Trophoblast cell (in vitro differentiated cells and primary cell): ENCODE measurements around the gene TMC3.
"Not testable (repeated sequence)": the region's sequence is repeated elsewhere in the genome, so short reads cannot be mapped to it uniquely, and the experiment has no call there.

Source experiments
- DNase-seq, 2 donors: peaks; one replicate each; pipeline ENCODE4 v3.0.0-alpha.2; 2016
- H2AFZ ChIP-seq: 2 replicates; pipeline ENCODE4 v1.6.1; 2013; ENCODE audit warnings: low read length, moderate library complexity, mild to moderate bottlenecking; ENCODE audit not compliant: insufficient read depth, poor library complexity
- H2AK5ac ChIP-seq: 2 replicates; pipeline ENCODE4 v1.6.1; 2013; ENCODE audit warnings: mild to moderate bottlenecking, low read length
- H2BK120ac ChIP-seq: 2 replicates; pipeline ENCODE4 v1.6.1; 2013; ENCODE audit warnings: low read length, mild to moderate bottlenecking, moderate library complexity; ENCODE audit not compliant: insufficient read depth, poor library complexity
- H2BK12ac ChIP-seq: 2 replicates; pipeline ENCODE4 v1.6.1; 2013; ENCODE audit warnings: mild to moderate bottlenecking, low read length, moderate library complexity
- H2BK5ac ChIP-seq: 2 replicates; pipeline ENCODE4 v1.6.1; 2013; ENCODE audit warnings: low read length, low read depth, moderate library complexity, mild to moderate bottlenecking; ENCODE audit not compliant: poor library complexity
- H3K14ac ChIP-seq: 2 replicates; pipeline ENCODE4 v1.6.1; 2013; ENCODE audit warnings: mild to moderate bottlenecking, low read length
- H3K18ac ChIP-seq: 2 replicates; pipeline ENCODE4 v1.6.1; 2013; ENCODE audit warnings: mild to moderate bottlenecking, low read length
- H3K23ac ChIP-seq: 2 replicates; pipeline ENCODE4 v1.6.1; 2013; ENCODE audit warnings: low read length
- H3K27ac ChIP-seq: 2 replicates; pipeline ENCODE4 v1.5.1; 2013; ENCODE audit warnings: low read depth, mild to moderate bottlenecking, inconsistent platforms, low read length, moderate library complexity
- H3K27me3 ChIP-seq: 2 replicates; pipeline ENCODE4 v1.6.1; 2013; ENCODE audit warnings: inconsistent platforms, mild to moderate bottlenecking, low read length, moderate library complexity; ENCODE audit not compliant: insufficient read depth
- H3K36me3 ChIP-seq, 2 experiments: 1 replicate in 1 of 2; 2 replicates in 1 of 2; pipeline ENCODE4 v1.6.1; 2013; ENCODE audit warnings: low read length in 2 of 2, mild to moderate bottlenecking in 2 of 2, moderate library complexity in 1 of 2; ENCODE audit not compliant: insufficient read depth in 2 of 2, control insufficient read depth in 1 of 2
- H3K4ac ChIP-seq: 2 replicates; pipeline ENCODE4 v1.6.1; 2013; ENCODE audit warnings: low read depth, mild to moderate bottlenecking, low read length, moderate library complexity
- H3K4me1 ChIP-seq, 2 experiments: 1 replicate in 1 of 2; 2 replicates in 1 of 2; pipeline ENCODE4 v1.6.1; 2013; ENCODE audit warnings: low read length in 2 of 2, mild to moderate bottlenecking in 2 of 2, moderate library complexity in 1 of 2; ENCODE audit not compliant: insufficient read depth in 2 of 2, control insufficient read depth in 1 of 2
- H3K4me2 ChIP-seq: 2 replicates; pipeline ENCODE4 v1.6.1; 2013; ENCODE audit warnings: inconsistent platforms, mild to moderate bottlenecking, low read length, moderate library complexity
- H3K4me3 ChIP-seq: 2 replicates; pipeline ENCODE4 v1.5.1; 2013; ENCODE audit warnings: mild to moderate bottlenecking, low read depth, low read length, inconsistent platforms
- H3K79me1 ChIP-seq: one replicate; pipeline ENCODE4 v1.6.1; 2013; ENCODE audit warnings: low read length
- H3K79me2 ChIP-seq: 2 replicates; pipeline ENCODE4 v1.6.1; 2013; ENCODE audit warnings: low read length, mild to moderate bottlenecking; ENCODE audit not compliant: control insufficient read depth, insufficient read depth, poor library complexity
- H3K9ac ChIP-seq: 2 replicates; pipeline ENCODE4 v1.6.1; 2013; ENCODE audit warnings: mild to moderate bottlenecking, low read length
- H3K9me3 ChIP-seq: 2 replicates; pipeline ENCODE4 v1.6.1; 2013; ENCODE audit warnings: low read depth, mild to moderate bottlenecking, control low read depth, inconsistent platforms, low read length; ENCODE audit not compliant: insufficient read depth
- H4K12ac ChIP-seq: 2 replicates; pipeline ENCODE4 v1.6.1; 2013; ENCODE audit warnings: low read depth, mild to moderate bottlenecking, low read length, moderate library complexity
- H4K8ac ChIP-seq: 2 replicates; pipeline ENCODE4 v1.6.1; 2013; ENCODE audit warnings: low read depth, mild to moderate bottlenecking, low read length, moderate library complexity
- H4K91ac ChIP-seq: one replicate; pipeline ENCODE4 v1.6.1; 2013; ENCODE audit warnings: low read depth, mild to moderate bottlenecking, low read length, moderate library complexity
- WGBS: extraction: QIAGEN DNeasy Blood & Tissue Kit; methylation state at CpG from one replicate; pipeline ENCODE4 v1.1.7; 2013; ENCODE audit warnings: missing lambda C conversion rate; ENCODE audit not compliant: insufficient read length, insufficient coverage; ENCODE audit errors: extremely low coverage; 5-methylcytosine and 5-hydroxymethylcytosine counted together

The TMC3 gene

GRCh38 chr15:81332326-81332725, 41.7 kb downstream of the TMC3 start:
- H2AK5ac ChIP-seq: no peak overlapping the region
- no peak overlapping the region for H3K4ac ChIP-seq
- no peaks in the 10 kb centered on the region for H3K9me3 ChIP-seq
- no peak overlapping the region for H3K18ac ChIP-seq
- H3K79me1 ChIP-seq: no peaks in the 10 kb centered on the region
- no peak overlapping the region for H4K8ac ChIP-seq
- no peak overlapping the region for H3K4me2 ChIP-seq
- no peaks in the 10 kb centered on the region for H3K36me3 ChIP-seq
- no peak for DNase-seq
- H3K4me1 ChIP-seq: peaks cover 2 to 6% of the 10 kb centered on the region in 2 experiments
- H3K27me3 ChIP-seq: no peaks in the 10 kb centered on the region
- H4K12ac ChIP-seq: no peak overlapping the region
- H4K91ac ChIP-seq: no peak overlapping the region
- no peak overlapping the region for H3K14ac ChIP-seq
- no CpG with 5 or more reads among the region's 12 CpGs for WGBS
- H2AFZ ChIP-seq: no peak overlapping the region
- H3K23ac ChIP-seq: no peak overlapping the region
- H2BK5ac ChIP-seq: no peak overlapping the region
- H2BK120ac ChIP-seq: no peak overlapping the region
- H3K27ac ChIP-seq: no peak overlapping the region
- no peak overlapping the region for H3K4me3 ChIP-seq
- no peaks in the 10 kb centered on the region for H3K79me2 ChIP-seq
- H3K9ac ChIP-seq: no peak overlapping the region
- H2BK12ac ChIP-seq: no peak overlapping the region

- no peak overlapping the region for H4K12ac ChIP-seq
- no peak overlapping the region for H2BK120ac ChIP-seq
- H3K23ac ChIP-seq: no peak overlapping the region
- no peak overlapping the region for H3K27ac ChIP-seq
- H3K9ac ChIP-seq: no peak overlapping the region
- H3K36me3 ChIP-seq: no peaks in the 10 kb centered on the region
- no peak overlapping the region for H3K4me3 ChIP-seq
- H3K14ac ChIP-seq: no peak overlapping the region
- H2AFZ ChIP-seq: no peak overlapping the region
- no peak overlapping the region for H4K91ac ChIP-seq
- no peak overlapping the region for H3K18ac ChIP-seq
- no peak overlapping the region for H3K4ac ChIP-seq
- WGBS: no CpG with 5 or more reads among the region's 15 CpGs
- H2BK12ac ChIP-seq: no peak overlapping the region
- H2AK5ac ChIP-seq: no peak overlapping the region
- no peaks in the 10 kb centered on the region for H3K27me3 ChIP-seq
- H3K4me1 ChIP-seq: peaks cover 2% of the 10 kb centered on the region in 2 experiments
- DNase-seq: no peak
- no peaks in the 10 kb centered on the region for H3K79me2 ChIP-seq
- no peaks in the 10 kb centered on the region for H3K9me3 ChIP-seq
- H3K4me2 ChIP-seq: no peak overlapping the region
- H3K79me1 ChIP-seq: no peaks in the 10 kb centered on the region
- H2BK5ac ChIP-seq: no peak overlapping the region
- no peak overlapping the region for H4K8ac ChIP-seq
Observed at GRCh38 chr15:81331600-81331999, 42.4 kb downstream of the TMC3 start.

- H3K23ac ChIP-seq, H4K91ac ChIP-seq, H3K36me3 ChIP-seq, H2BK5ac ChIP-seq, H4K8ac ChIP-seq, H2AFZ ChIP-seq, H3K4me1 ChIP-seq, H3K4me2 ChIP-seq, H3K27me3 ChIP-seq, H3K4ac ChIP-seq, H3K9me3 ChIP-seq, H3K14ac ChIP-seq, H4K12ac ChIP-seq, H2AK5ac ChIP-seq, H2BK120ac ChIP-seq, DNase-seq, H3K4me3 ChIP-seq, H3K79me1 ChIP-seq, H3K27ac ChIP-seq, H3K9ac ChIP-seq, H3K18ac ChIP-seq, H2BK12ac ChIP-seq, H3K79me2 ChIP-seq: not testable (repeated sequence)
- no CpG with 5 or more reads among the region's 9 CpGs for WGBS
Observed at GRCh38 chr15:81331141-81331540, 42.9 kb downstream of the TMC3 start.

GRCh38 chr15:81330366-81331090, 43.5 kb downstream of the TMC3 start:
- no peak overlapping the region for H4K91ac ChIP-seq
- no peaks in the 10 kb centered on the region for H3K79me1 ChIP-seq

More at GRCh38 chr15:81330366-81331090, 43.5 kb downstream of the TMC3 start:
- H2AK5ac ChIP-seq: no peak overlapping the region
- H3K27ac ChIP-seq: no peak overlapping the region
- H2BK12ac ChIP-seq: no peak overlapping the region
- H3K4me3 ChIP-seq: no peak overlapping the region
- no peak overlapping the region for H3K14ac ChIP-seq
- no peak overlapping the region for H3K4me2 ChIP-seq
- no peak overlapping the region for H4K8ac ChIP-seq
- no peaks in the 10 kb centered on the region for H3K9me3 ChIP-seq
- no peak overlapping the region for H3K9ac ChIP-seq
- no peak for DNase-seq
- H3K36me3 ChIP-seq: no peaks in the 10 kb centered on the region
- H3K18ac ChIP-seq: no peak overlapping the region
- H3K79me2 ChIP-seq: no peaks in the 10 kb centered on the region
- H2BK120ac ChIP-seq: no peak overlapping the region
- no peak overlapping the region for H2AFZ ChIP-seq
- WGBS: no CpG with 5 or more reads among the region's 5 CpGs
- H3K23ac ChIP-seq: no peak overlapping the region
- peaks cover 2% of the 10 kb centered on the region in 2 experiments for H3K4me1 ChIP-seq
- H3K27me3 ChIP-seq: no peaks in the 10 kb centered on the region
- no peak overlapping the region for H4K12ac ChIP-seq
- no peak overlapping the region for H3K4ac ChIP-seq
- no peak overlapping the region for H2BK5ac ChIP-seq
